MCF 10A (cell line): ENCODE data around the gene TKFC. TPM values are rescaled to one million over a fixed set of nuclear protein-coding genes. Genes with fewer than 3 reads are reported as not detected.

Experiments
- BruUV-seq: library from RNA; stranded (reverse); fragments of 400-500 nt; replicated peaks from 2 replicates; lab custom pipeline; 2021; lab: Mats Ljungman, UMichigan
- CTCF ChIA-PET: fragments of 300-600 bp; sonication (Branson Sonifier 250); formaldehyde crosslinking; extraction: SDS; loops from one replicate; lab custom pipeline; 2021; ENCODE audit warnings: antibody characterized with exemption, inconsistent platforms; lab: Yijun Ruan, JAX
- POLR2A ChIA-PET: fragments of 300-600, 350-650 bp; sonication (Branson Sonifier 250); formaldehyde crosslinking; extraction: SDS; loops from one replicate; lab custom pipeline; 2020; ENCODE audit warnings: antibody characterized with exemption, inconsistent platforms; lab: Yijun Ruan, JAX
- DNase-seq: peaks from one replicate; pipeline ENCODE4 v3.0.0-alpha.2; 2018; ENCODE audit not compliant: unreplicated experiment
- H3K27ac Mint-ChIP-seq: one replicate; pipeline ENCODE4 v1.8.0; 2022; ENCODE audit warnings: mild to moderate bottlenecking, low read depth, mixed read lengths; ENCODE audit not compliant: unreplicated experiment
- H3K27me3 Mint-ChIP-seq: one replicate; pipeline ENCODE4 v1.8.0; 2022; ENCODE audit warnings: mixed read lengths; ENCODE audit not compliant: insufficient read depth, unreplicated experiment
- H3K36me3 Mint-ChIP-seq: one replicate; pipeline ENCODE4 v1.8.0; 2022; ENCODE audit warnings: mild to moderate bottlenecking, moderate library complexity, mixed read lengths; ENCODE audit not compliant: insufficient read depth, unreplicated experiment
- H3K4me1 Mint-ChIP-seq: one replicate; pipeline ENCODE4 v1.8.0; 2022; ENCODE audit warnings: mixed read lengths; ENCODE audit not compliant: insufficient read depth, unreplicated experiment
- H3K4me3 Mint-ChIP-seq: one replicate; pipeline ENCODE4 v1.8.0; 2022; ENCODE audit warnings: mild to moderate bottlenecking, moderate library complexity, mixed read lengths; ENCODE audit not compliant: unreplicated experiment
- H3K9me3 Mint-ChIP-seq: one replicate; pipeline ENCODE4 v1.8.0; 2022; ENCODE audit warnings: mixed read lengths; ENCODE audit not compliant: unreplicated experiment
- CTCF ChIP-seq: fragments of 200-600 bp; IDR thresholded peaks from one replicate; pipeline ENCODE4 v1.8.0; 2022; ENCODE audit warnings: antibody characterized with exemption, mild to moderate bottlenecking; ENCODE audit not compliant: unreplicated experiment
- intact Hi-C: fragments of 100-400 bp; cut with micrococcal nuclease; formaldehyde crosslinking; loops from 2 replicates; pipeline ENCODE4 v1.14.1; 2022
- total RNA-seq: library from RNA; stranded (reverse); gene quantifications from 2 replicates; pipeline ENCODE4 v1.2.3, GENCODE V29; 2022

Gene TKFC
- total RNA-seq, 1 experiment from 2014 or later: 93.7 TPM

- DNase-seq: no peak
- CTCF ChIA-PET: interaction anchor here (0.7 to 22.4 kb wide), 7 partner anchors 12 to 385 kb away, joined by 3 to 294 read pairs (median 4); partner anchors contain the start of genes DDB1 and TKFC
- BruUV-seq: TSS peak; percentile 74
- POLR2A ChIA-PET: interaction anchor here (0.6 to 13.7 kb wide), 13 partner anchors 8 to 1408 kb away, joined by 3 to 429 read pairs (median 19); partner anchors contain the start of genes CPSF7, DDB1, SDHAF2 and TAF6L
- intact Hi-C loops: loop anchor here (1.0 kb wide), 1 partner anchor 16 kb away; no protein-coding TSS in a partner anchor
- peak overlapping the region; percentile 94 for H3K27ac Mint-ChIP-seq
- H3K4me1 Mint-ChIP-seq: peaks cover 19% of the 10 kb centered on the region
- no peaks in the 10 kb centered on the region for H3K9me3 Mint-ChIP-seq
- peak overlapping the region; percentile 93 for H3K4me3 Mint-ChIP-seq
- TF ChIP-seq CTCF: no peak
- no peaks in the 10 kb centered on the region for H3K27me3 Mint-ChIP-seq
- peaks cover 52% of the 10 kb centered on the region for H3K36me3 Mint-ChIP-seq
Measured at GRCh38 chr11:61362542-61362875, 29.5 kb downstream of the TKFC start.

GRCh38 chr11:61364012-61364675 is 31.1 kb downstream of the TKFC start:
- ChIA-PET POLR2A (interaction anchor here (0.7 to 13.7 kb wide), 6 partner anchors 15 to 65 kb away, joined by 3 to 429 read pairs (median 80); partner anchors contain the start of genes CPSF7, DDB1, SDHAF2 and TKFC), CTCF (interaction anchor here (11.4 to 22.4 kb wide), 2 partner anchors 20 to 27 kb away, joined by 154 to 294 read pairs; partner anchors contain the start of genes DDB1 and TKFC)
- TF ChIP-seq CTCF: no peak
- BruUV-seq: no TSS peak
- Mint-ChIP-seq H3K9me3 (no peaks in the 10 kb centered on the region), H3K27ac (no peak overlapping the region), H3K4me3 (peak overlapping the region; percentile 93), H3K4me1 (peaks cover 27% of the 10 kb centered on the region), H3K27me3 (no peaks in the 10 kb centered on the region), H3K36me3 (peaks cover 67% of the 10 kb centered on the region)
- no peak for DNase-seq
- intact Hi-C loops: no loop called here

DNA sequence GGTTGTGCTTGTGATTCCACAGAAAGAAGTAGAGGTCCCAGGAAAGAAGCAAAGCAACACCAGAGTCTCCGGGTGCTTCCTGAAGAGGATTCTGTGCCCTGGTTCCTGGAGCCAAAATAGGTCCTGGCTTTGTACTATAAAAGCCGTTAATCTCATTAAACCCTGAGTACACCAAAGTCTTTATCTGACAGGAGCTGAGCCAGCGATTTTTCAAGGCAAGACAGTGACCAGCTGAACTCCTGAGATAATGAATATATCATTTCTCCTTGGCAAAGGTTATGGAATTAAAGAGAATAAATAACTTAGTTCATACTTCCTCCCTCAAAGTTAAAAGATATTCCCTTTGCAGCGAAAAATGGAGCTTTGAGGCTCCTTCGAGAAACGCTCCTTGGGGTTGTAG is 34.4 kb downstream of the TKFC start:
- no peaks in the 10 kb centered on the region for H3K27me3 Mint-ChIP-seq
- TF ChIP-seq CTCF: no peak
- H3K36me3 Mint-ChIP-seq: peaks cover 78% of the 10 kb centered on the region
- no peak overlapping the region for H3K27ac Mint-ChIP-seq
- intact Hi-C loops: no loop called here
- CTCF ChIA-PET: interaction anchor here (0.6 to 22.4 kb wide), 3 partner anchors 16 to 63 kb away, joined by 3 to 294 read pairs (median 80); no protein-coding TSS in a partner anchor
- no TSS peak for BruUV-seq
- no peak for DNase-seq
- POLR2A ChIA-PET: interaction anchor here (1.0 to 13.7 kb wide), 6 partner anchors 14 to 54 kb away, joined by 3 to 429 read pairs (median 4); partner anchors contain the start of genes DDB1 and TKFC
- H3K9me3 Mint-ChIP-seq: no peaks in the 10 kb centered on the region
- H3K4me3 Mint-ChIP-seq: no peak overlapping the region
- peaks cover 39% of the 10 kb centered on the region for H3K4me1 Mint-ChIP-seq

GRCh38 chr11:61368646-61369045 is 35.6 kb downstream of the TKFC start:
- TF ChIP-seq CTCF: no peak
- no peaks in the 10 kb centered on the region for H3K27me3 Mint-ChIP-seq
- peaks cover 26% of the 10 kb centered on the region for H3K4me1 Mint-ChIP-seq
- H3K4me3 Mint-ChIP-seq: no peak overlapping the region
- H3K9me3 Mint-ChIP-seq: no peaks in the 10 kb centered on the region
- intact Hi-C loops: no loop called here
- peak overlapping the region; percentile 99 for H3K27ac Mint-ChIP-seq
- ChIA-PET POLR2A (interaction anchor here (1.1 to 13.7 kb wide), 10 partner anchors 7 to 62 kb away, joined by 3 to 429 read pairs (median 11); partner anchors contain the start of genes CPSF7, CYB561A3, DDB1 and SDHAF2), CTCF (interaction anchor here (0.9 to 22.4 kb wide), 5 partner anchors 8 to 115 kb away, joined by 3 to 294 read pairs (median 5); partner anchors contain the start of gene TMEM216)
- no peak for DNase-seq
- H3K36me3 Mint-ChIP-seq: peaks cover 76% of the 10 kb centered on the region
- BruUV-seq: no TSS peak
